DND-41 (cell line): ENCODE data around the gene KRT23.

Experiments used
- ATAC-seq: fragments of 200-7000 bp; cut with Tn5 transposase; 3 replicates; pipeline ENCODE4 v1.9.1; 2021; ENCODE audit warnings: low read depth; ENCODE audit not compliant: insufficient read depth
- DNase-seq: peaks from one replicate; pipeline ENCODE4 v3.0.0-alpha.2; 2020
- H2AFZ ChIP-seq: 2 replicates; pipeline ENCODE4 v1.6.0; 2012; ENCODE audit warnings: low read depth, low read length
- H3K27ac ChIP-seq: 2 replicates; pipeline ENCODE4 v1.5.1; 2012; ENCODE audit warnings: low read length, inconsistent platforms
- H3K27me3 ChIP-seq: fragments of 200-600 bp; sonication (generic); 2 replicates; pipeline ENCODE4 v1.6.0; 2012; ENCODE audit warnings: low read length, mild to moderate bottlenecking, inconsistent platforms; ENCODE audit not compliant: insufficient read depth, poor library complexity
- H3K36me3 ChIP-seq: 2 replicates; pipeline ENCODE4 v1.5.1; 2012; ENCODE audit warnings: low read length, inconsistent platforms; ENCODE audit not compliant: insufficient read depth
- H3K4me1 ChIP-seq: 2 replicates; pipeline ENCODE4 v1.5.1; 2012; ENCODE audit warnings: mild to moderate bottlenecking, low read length; ENCODE audit not compliant: insufficient read depth
- H3K4me2 ChIP-seq: 2 replicates; pipeline ENCODE4 v1.6.0; 2012; ENCODE audit warnings: mild to moderate bottlenecking, moderate library complexity, low read length, inconsistent platforms; ENCODE audit not compliant: insufficient read depth
- H3K4me3 ChIP-seq, 2 experiments: fragments of 200-600 bp in 1 of 2; shearing (Covaris generic) in 1 of 2; 2 replicates each; pipeline ENCODE4 v1.5.1; 2012 to 2016; ENCODE audit warnings: inconsistent platforms in 2 of 2, low read length in 2 of 2, mild to moderate bottlenecking in 2 of 2, low read depth in 1 of 2, moderate library complexity in 1 of 2
- H3K79me2 ChIP-seq: 2 replicates; pipeline ENCODE4 v1.6.0; 2012; ENCODE audit warnings: low read length, inconsistent platforms; ENCODE audit not compliant: insufficient read depth
- H3K9ac ChIP-seq: 2 replicates; pipeline ENCODE4 v1.6.0; 2012; ENCODE audit warnings: low read depth, mild to moderate bottlenecking, inconsistent platforms, low read length, moderate library complexity
- H3K9me3 ChIP-seq: 2 replicates; pipeline ENCODE4 v1.5.1; 2012; ENCODE audit warnings: low read length, moderate library complexity, mild to moderate bottlenecking, inconsistent platforms; ENCODE audit not compliant: insufficient read depth, severe bottlenecking
- H4K20me1 ChIP-seq: 2 replicates; pipeline ENCODE4 v1.6.0; 2012; ENCODE audit warnings: low read length; ENCODE audit not compliant: insufficient read depth
- CTCF ChIP-seq: IDR thresholded peaks from 2 replicates; pipeline ENCODE4 v1.5.1; 2012; ENCODE audit warnings: borderline replicate concordance, low read length, moderate library complexity, mild to moderate bottlenecking; ENCODE audit not compliant: poor library complexity, severe bottlenecking; ENCODE audit errors: extremely low read depth
- EZH2 ChIP-seq: IDR thresholded peaks from 3 replicates; pipeline ENCODE4 v1.6.1; 2012; ENCODE audit warnings: borderline replicate concordance, low read depth, mild to moderate bottlenecking, moderate library complexity, low read length, inconsistent platforms; ENCODE audit not compliant: severe bottlenecking

KRT23 gene

DNA sequence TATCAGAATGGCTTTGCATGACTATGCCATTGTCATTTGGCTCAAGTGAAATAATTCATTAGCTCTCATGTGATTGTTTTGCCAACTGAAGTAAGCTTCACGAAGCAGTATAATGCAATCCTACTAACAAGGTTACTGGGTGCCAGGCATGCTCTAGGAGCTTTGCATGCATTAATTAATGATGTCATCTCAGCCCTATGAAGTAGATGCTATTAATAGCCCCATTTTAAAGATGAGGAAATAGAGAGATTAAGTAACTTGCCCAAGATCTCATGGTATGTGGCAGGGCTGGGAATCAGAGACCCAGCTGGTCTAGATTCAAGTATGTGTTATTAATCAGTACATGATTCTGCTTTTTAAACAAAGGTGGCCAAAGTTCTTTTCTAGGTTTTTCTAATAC, 15.2 kb upstream of the KRT23 start:
- TF ChIP-seq CTCF, result no peak
- TF ChIP-seq EZH2, result no peak

DNA sequence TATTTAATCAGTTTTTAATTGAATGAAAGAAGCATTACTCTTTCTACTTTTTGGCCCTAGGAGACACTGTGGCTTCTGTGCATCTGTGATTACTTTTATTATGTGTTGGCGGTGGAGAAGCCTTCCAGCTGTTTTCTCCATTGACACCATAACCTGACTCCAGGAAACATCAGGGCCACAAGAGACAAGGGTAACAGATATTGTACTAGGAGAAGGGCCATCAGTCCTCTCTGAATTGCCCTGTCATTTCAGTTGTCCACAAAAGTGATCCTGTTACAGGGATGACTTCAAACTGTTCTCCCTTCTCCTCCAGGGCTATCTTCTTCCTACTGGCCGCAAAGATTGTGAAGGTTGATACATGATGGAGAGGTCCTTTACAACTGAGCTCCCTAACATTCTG, 14.7 kb upstream of the KRT23 start:
- Histone ChIP-seq H3K79me2 (no peaks in the 10 kb centered on the region), H3K4me2 (no peak overlapping the region), H2AFZ (no peak overlapping the region), H3K36me3 (no peaks in the 10 kb centered on the region), H3K9ac (no peak overlapping the region), H3K9me3 (no peaks in the 10 kb centered on the region), H4K20me1 (no peaks in the 10 kb centered on the region), H3K4me3 (no peak overlapping the region), H3K27me3 (peaks cover 27% of the 10 kb centered on the region), H3K27ac (no peak overlapping the region), H3K4me1 (no peaks in the 10 kb centered on the region)
- no peak for ATAC-seq
- TF ChIP-seq EZH2 (no peak), CTCF (no peak)
- no peak for DNase-seq

More for the DNA sequence above, 15.2 kb upstream of the KRT23 start:
- ATAC-seq, result no peak
- no peak overlapping the region for H2AFZ ChIP-seq
- no peak overlapping the region for H3K4me2 ChIP-seq
- H3K9ac ChIP-seq, result no peak overlapping the region
- H4K20me1 ChIP-seq, result no peaks in the 10 kb centered on the region
- no peaks in the 10 kb centered on the region for H3K4me1 ChIP-seq
- H3K79me2 ChIP-seq, result no peaks in the 10 kb centered on the region
- no peak overlapping the region for H3K27ac ChIP-seq
- H3K36me3 ChIP-seq, result no peaks in the 10 kb centered on the region
- DNase-seq, result no peak
- H3K9me3 ChIP-seq, result no peaks in the 10 kb centered on the region
- H3K27me3 ChIP-seq, result peaks cover 27% of the 10 kb centered on the region
- H3K4me3 ChIP-seq, result no peak overlapping the region

DNA sequence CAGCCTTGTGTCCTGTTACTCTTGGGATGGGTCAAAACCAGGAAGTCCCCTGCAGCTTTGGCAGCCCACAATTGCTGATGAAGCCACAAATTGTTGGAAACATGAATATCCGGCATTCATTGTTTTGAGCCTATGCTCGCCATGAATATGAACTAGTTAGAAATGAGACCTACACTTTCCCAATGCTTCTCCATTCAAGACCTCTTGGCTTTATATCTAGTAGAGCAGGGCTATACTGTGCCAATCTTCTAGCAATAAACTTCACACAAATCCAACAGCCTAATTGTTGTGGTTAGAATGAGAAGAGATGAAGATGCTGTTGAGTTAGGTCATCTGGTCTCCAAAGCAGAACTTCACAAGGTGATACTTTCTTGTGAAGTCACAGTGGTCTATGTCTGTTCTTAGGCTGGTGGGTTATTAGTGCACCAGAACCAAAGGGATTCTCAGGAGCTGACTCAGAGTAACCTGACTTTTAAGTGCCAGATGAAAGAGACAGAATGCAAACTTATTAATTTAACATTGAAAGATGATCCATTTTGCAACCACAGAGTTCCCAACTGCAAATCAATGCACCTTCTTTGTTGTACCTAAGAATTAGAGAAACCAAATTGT, 13.7 kb upstream of the KRT23 start:
- Histone ChIP-seq H3K9ac (no peak overlapping the region), H3K4me1 (no peaks in the 10 kb centered on the region), H3K27me3 (peaks cover 31% of the 10 kb centered on the region), H3K36me3 (no peaks in the 10 kb centered on the region), H3K4me2 (no peak overlapping the region), H3K4me3 (no peak overlapping the region), H4K20me1 (no peaks in the 10 kb centered on the region), H3K79me2 (no peaks in the 10 kb centered on the region), H3K27ac (no peak overlapping the region), H2AFZ (no peak overlapping the region), H3K9me3 (no peaks in the 10 kb centered on the region)
- ATAC-seq (no peak), DNase-seq (no peak)
- no peak for TF ChIP-seq CTCF
- TF ChIP-seq EZH2, result no peak

GRCh38 chr17:40950176-40950575, 12.7 kb upstream of the KRT23 start:
- Histone ChIP-seq H3K9ac (no peak overlapping the region), H3K4me1 (no peaks in the 10 kb centered on the region), H3K9me3 (no peaks in the 10 kb centered on the region), H3K36me3 (no peaks in the 10 kb centered on the region), H3K27me3 (peaks cover 35% of the 10 kb centered on the region), H2AFZ (no peak overlapping the region), H4K20me1 (peaks cover 2% of the 10 kb centered on the region; the same call in 1 of the 2 replicates), H3K27ac (no peak overlapping the region), H3K4me2 (no peak overlapping the region), H3K79me2 (no peaks in the 10 kb centered on the region), H3K4me3 (no peak overlapping the region)
- TF ChIP-seq CTCF (no peak), EZH2 (no peak)
- DNase-seq, result no peak
- ATAC-seq, result no peak
